SHP77 treated with DMSO at 0.1 percent for 48 hours (cell line): ENCODE data around the gene RNLS.
"Not testable (repeated sequence)": the region's sequence is repeated elsewhere in the genome, so short reads cannot be mapped to it uniquely, and the experiment has no call there.

ENCODE experiments used
- DNase-seq: peaks from one replicate; lab custom pipeline; 2025; lab: John Stamatoyannopoulos, UW

The RNLS gene

GRCh38 chr10:88388324-88388723, 194.8 kb downstream of the RNLS start:
- no peak for DNase-seq

DNA sequence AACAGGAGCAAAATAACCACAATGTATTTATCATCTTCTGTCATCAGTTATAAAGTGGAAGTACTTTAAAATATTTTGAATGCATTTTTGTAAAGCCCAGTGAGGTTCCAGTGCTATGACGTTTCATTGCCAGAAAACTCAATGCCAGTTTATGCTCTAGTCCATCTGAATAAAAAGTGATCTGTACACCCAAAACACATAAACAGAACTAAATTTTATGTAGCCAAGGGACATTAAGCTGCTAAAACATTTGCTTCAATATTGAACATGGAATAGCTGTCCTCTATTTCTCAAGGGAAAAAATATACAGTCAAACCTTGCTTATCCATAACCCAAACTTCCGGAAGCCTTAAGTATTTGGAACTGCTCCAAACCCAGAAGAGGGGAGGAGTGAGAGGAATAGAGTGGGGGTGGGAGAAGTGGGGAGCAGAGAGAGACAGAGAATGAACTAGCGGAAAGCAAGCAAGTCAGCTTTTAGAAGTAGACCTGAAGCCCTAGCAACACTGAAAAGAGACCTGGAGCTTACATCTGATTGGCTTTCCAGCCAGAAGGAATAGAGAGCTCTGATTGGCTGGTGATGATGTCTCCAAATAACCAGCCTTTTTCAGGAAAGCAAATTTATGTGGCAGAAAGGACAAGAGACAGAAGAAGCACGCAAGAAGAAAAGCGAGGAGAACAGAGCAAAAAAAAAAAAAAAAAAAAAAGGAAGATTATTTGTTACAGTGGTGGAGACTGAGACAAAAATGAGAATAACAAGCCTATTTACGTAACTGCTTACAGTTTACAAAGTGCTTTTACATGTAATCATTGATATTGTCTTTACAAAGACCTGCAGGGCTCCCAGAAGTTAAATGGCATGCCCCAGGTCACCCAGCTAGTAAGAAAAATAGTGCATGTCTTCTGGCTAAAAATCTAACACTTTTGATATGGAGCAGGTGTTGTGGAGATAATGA, 196.0 kb downstream of the RNLS start:
- no peak for DNase-seq

DNA sequence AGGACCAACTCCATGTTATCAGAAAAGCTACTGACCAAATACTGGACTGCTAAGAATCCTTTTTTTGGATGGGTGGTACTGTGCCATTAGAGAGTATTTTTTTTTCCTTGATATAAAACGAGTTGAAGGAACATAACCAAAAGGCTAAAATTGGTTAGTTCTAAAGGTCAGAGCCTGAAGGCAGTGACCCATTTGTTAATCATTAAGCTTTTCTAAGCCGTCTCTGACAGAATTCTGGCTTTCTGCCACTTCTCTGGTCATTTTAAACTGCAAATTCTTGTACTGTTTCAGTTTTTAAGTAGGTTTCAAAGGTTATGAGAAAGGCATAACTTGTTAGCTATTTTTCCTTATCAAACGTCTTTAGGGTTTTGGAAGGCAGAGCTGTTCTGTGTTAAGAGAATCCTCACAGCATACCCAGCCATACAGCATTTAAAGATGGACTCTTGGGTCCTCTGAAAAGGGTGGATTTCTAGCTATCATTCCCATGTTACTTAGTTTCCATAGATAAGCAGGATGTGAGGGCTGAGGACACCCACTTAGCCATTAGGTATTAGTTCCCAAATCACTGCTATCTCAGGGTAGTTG, 196.8 kb downstream of the RNLS start:
- DNase-seq, result no peak

- DNase-seq, result no peak
These were observed 197.4 kb downstream of the RNLS start for GRCh38 chr10:88385601-88386203.

DNA sequence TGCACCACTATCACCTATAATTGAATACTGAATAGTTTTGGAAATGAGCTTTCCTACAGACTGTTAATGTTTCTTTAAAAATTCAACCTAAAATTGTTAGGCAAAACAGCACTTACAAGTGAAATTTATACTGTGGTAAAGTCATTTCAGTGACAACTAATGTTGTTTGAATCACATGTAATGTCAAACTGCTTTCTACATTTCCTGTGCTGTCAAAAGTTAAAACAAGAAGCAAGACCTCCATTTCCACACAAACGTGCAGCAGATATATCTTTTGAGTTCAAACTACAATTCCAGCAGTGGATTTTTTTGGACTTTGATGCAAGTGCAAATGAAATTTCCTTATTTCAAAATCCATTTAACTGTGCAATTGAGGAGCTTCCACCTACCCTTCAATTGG, 199.8 kb downstream of the RNLS start:
- no peak for DNase-seq

GRCh38 chr10:88382699-88383098, 200.4 kb downstream of the RNLS start:
- no peak for DNase-seq

DNA sequence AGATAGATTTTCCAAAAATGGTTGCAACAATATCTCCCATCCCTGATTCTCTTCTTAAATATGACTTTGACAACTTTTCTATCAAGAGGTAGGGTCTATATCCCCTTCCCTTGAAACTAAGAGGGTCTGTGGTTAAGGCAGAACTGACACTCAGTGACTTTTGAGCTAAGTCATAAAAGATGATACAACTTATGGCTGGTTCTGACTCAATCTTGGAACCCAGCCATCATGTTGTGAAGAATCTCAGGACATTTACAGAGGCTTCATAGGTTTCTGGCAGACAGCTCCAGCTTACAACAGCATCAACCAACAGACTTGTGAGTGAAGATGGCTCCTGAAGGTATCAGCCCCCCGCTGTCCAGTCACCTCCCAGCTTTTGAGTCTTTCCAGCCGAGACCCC, 203.5 kb downstream of the RNLS start:
- no peak for DNase-seq

- no peak for DNase-seq
These were observed 205.6 kb downstream of the RNLS start for GRCh38 chr10:88377510-88377909.

- no peak for DNase-seq
These were observed 208.5 kb downstream of the RNLS start for GRCh38 chr10:88374392-88375175.

DNA sequence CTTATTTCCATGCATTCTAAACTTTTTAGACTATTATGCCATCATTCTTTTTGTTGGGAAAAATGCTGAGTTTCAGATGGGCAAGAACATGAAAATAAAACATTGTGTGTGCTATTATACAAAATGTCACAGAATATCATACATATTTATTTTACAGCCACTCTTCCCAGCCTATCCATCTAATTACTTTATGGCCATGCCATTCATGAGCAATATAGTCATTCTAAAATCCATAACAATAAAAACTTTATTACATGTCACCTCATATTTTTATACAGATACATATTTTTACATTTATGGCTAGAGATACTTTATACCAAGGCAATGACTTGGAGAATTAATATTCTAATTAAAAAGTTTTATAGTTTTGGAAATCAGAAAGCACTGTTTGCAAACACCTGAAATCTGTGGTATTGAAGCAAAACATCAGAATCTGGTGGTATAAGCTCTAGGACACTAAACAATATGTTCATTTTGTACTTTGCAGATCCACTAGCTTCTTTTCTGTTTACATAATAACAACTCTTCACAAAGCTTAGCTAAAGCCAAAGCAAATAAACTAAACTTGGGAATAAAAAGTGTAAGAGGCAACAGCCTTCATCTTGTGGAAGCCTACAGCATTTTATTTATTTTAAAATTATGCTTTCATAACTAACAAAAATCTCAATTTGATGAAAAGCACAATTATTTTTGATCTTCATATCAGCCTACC, 210.1 kb downstream of the RNLS start:
- no peak for DNase-seq

- DNase-seq, result no peak
These were observed 210.9 kb downstream of the RNLS start for GRCh38 chr10:88372051-88372715.

DNA sequence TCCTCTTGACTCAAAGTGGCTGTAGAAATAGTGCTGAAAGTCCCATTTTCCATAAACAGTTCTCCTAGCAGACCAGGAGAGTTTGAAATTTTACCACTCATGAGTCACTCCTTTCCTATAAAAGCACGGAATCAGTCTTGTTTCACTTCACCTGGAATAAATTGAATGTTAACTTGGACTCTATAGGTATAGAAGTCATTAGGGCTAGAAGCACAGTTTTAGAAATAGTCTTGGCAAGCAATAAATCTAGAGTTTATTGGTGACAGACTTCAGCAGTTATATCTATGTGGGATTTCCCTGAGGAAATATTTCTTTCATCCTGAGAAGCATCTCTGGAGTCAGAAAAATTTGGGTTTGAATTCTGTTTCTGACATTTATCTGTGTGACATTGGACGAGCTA, 212.4 kb downstream of the RNLS start:
- DNase-seq, result no peak

GRCh38 chr10:88366772-88367171, 216.3 kb downstream of the RNLS start:
- no peak for DNase-seq

- no peak for DNase-seq
These were observed 220.9 kb downstream of the RNLS start for GRCh38 chr10:88361995-88362807.

DNA sequence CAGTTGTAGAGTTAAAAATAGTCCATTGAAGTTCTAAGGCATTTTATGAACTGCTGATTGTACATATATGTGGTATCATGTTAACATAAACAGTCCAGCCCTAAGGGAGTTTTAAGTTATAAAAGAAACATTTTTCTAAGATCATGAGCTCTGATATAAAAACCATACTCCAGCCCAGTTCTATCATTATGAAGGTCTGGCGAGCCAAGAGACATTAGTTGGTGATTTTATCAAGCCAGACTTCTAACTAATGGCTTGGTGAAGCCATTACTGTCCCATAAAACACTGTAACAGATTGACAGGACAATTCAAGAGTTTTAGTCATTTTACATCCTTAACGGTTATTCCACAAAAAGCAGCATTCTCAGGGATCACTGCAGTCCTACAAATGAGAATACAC, 221.6 kb downstream of the RNLS start:
- no peak for DNase-seq

GRCh38 chr10:88355750-88356149, 227.4 kb downstream of the RNLS start:
- DNase-seq, result not testable (repeated sequence)

DNA sequence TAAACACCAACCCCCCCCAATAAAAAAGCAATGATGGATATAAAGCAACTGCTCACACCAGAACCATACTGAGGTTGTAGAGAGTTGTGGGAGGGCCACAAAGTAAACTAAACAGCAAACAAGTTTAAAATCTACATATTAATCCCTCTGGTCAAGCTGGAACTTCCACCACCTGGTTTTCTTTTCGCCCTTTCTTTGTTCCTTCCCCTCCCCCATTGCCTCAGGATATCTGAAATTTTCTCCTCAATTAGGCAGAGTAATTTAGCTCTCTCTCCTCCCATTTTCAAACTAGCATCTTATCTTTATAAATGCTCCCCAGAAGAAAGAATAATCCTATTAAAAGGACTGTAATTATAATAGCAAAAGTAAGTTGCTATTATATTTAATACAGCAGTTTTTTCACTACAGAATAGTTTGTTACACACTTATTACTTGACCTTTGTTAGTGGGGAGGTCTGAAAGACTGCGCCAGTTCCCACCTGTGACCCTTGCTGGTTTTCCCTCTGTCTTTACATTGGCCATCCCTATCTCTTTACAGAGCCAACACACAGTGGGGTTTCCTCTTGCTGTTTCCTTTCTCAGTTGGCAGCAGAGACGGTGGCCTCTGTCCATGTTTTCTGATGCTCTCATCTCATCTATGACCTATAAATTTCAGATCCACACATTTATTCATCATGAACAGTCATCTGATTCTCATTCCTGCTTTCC, 235.4 kb downstream of the RNLS start:
- DNase-seq, result no peak

DNA sequence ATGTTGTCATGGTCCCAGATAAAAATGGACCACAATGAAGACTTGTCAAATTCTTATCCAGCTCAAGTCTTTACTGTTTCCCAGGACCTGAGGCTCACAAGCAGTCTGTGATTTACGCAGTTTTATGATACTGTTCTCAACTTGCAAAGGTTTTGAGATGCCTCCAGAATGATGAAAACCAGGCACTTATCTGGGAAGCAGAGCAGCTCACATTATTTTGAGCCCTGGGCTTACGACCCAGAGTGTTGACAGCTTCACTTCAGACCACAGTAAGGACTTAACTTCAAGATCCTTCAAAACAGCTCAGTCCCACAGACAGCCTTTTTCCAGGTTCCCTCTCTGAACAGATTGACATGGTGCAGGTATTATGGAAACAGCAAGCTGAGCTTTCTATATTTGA, 236.1 kb downstream of the RNLS start:
- DNase-seq, result no peak

- no peak for DNase-seq
These were observed 236.8 kb downstream of the RNLS start for GRCh38 chr10:88346144-88346977.
